Stimulated activated CD4-positive, alpha-beta T cell treated with anti-CD3 and anti-CD28 coated beads, Interleukin-1b, Interleukin-23, amount 100 ng/mL, for 1 hour (primary cell): ENCODE results near the gene DYRK1A.
"Not testable (repeated sequence)": the region's sequence is repeated elsewhere in the genome, so short reads cannot be mapped to it uniquely, and the experiment has no call there.

Experiments
- DNase-seq, 2 donors: peaks; one replicate each; pipeline ENCODE4 v3.0.0-alpha.2; 2020; ENCODE audit warnings: low read depth in 2 of 2

The DYRK1A gene

DNA sequence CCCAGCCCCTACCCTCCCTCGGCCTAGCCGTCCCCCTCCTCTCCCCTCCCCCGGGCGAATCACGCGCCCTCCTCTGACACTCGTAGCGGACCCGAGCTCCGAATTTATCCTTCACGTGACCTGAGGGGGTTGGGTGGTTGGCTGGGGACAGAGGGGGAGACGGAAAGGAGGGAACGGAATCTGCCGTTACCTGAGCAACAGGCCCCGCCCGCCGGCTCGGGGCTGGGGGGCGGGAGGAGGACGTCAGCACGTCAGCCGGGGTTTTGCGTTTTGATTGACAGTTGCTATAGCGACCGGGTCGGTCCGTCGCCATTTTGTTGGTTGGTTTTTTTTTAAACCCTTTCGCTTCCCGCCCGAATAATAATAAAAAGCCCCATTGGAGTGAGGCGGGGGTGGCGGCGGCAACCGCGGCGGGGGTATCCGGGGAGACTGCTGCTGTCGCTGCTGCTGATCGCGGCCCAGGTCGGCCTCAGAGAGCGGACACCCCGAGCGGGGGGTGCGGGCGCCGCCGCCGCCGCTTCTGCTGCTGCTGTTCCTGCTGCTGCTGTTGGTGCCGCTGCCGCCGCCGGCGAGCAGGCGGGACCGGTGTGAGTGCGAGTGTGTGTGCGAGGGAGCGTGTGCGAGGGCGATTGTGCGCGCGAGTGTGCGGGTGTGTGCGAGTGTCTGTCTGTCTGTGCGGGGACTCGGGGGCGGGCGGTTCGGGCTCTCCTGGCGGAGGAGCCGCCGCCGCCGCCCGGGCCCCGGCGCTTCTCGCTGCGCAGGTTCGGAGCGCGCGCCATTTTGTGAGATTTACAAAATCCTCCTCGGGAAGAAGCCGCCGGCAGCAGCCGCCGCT is at the start of gene DYRK1A:
Gene DYRK1A, plus strand, starts transcription at position 292 of the 835 bp plus-strand sequence. CDS start 53,602 bp downstream, outside the sequence.
- peak; percentile 96 to 98 for DNase-seq

- DNase-seq = no peak
These were observed 47.0 kb upstream of the DYRK1A start for GRCh38 chr21:37319551-37319950.

DNA sequence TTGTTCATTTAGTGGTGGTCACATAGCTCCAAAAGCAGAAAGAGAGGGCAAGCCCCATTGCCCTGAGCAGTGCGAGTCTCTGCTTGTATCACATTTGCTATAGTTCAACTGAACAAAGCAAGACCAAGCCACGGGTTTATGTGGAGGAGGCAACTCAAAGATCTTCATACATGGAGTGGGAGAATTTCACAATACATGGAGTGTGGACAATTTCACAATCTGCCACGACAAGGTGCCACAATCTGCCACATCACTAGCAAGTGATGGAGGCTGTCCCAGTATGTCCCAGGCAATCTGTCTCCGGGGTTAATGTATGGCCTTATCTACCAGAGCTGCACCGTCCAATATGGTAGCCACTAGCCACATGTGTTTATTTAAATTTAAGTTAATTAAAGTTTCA is 44.5 kb upstream of the DYRK1A start:
- DNase-seq = no peak

DNA sequence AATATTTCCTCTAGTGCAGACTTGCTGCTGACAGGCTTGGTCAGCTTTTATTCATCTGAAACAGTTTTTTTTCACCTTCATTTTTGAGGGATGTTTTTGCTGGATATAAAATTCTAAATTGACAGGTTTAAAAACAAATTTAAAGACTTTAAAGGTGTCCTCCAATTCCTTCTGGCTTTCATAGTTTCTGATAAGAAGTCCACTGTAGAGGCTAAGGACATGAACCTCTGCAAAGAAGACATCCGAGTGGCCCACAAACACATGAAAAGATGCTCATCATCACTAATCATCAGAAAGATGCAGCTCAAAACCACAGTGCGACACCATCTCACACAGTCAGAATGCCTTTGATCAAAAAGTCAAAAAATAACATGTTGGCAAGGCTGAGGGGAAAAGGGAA is 42.0 kb upstream of the DYRK1A start:
- DNase-seq = no peak

- DNase-seq = not testable (repeated sequence)
These were observed 38.4 kb upstream of the DYRK1A start for GRCh38 chr21:37328147-37328546.

GRCh38 chr21:37331411-37331810 is 35.2 kb upstream of the DYRK1A start:
- no peak for DNase-seq

DNA sequence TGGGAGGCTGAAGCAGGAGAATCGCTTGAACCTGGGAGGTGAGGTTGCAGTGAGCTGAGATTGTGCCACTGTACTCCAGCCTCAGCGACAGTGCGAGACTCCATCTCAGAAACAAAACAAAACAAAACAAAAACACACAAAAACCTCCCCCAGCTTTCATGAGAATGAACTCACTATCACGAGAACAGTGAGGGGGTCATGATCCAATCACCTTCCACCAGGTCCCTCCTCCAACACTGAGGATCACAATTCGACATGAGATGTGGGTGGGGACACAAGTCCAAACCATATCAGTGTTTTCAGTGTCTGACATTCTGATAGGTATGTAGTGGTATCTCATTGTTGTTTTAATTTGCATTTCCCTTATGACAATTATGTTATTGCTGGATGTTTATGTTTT is 31.5 kb upstream of the DYRK1A start:
- no peak for DNase-seq

DNA sequence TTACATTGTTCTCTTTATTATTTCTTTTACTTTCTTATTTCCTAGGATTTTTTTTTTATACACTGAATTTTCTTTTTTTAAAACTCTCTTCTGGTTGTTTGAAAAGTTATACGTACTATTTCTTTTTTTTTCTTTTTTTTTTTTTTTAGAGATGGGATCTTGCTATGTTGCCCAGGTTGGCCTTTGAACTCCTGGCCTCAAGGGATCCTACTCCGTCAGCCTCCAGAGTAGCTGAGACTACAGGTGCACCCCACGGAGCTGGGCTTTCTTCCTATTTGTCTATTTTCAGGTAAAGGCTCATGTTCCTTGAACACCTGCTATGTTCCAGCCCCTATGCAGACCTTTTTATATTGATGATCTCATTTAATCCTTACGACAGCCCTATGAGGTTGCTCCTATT is 29.4 kb upstream of the DYRK1A start:
- no peak for DNase-seq

GRCh38 chr21:37337831-37338230 is 28.7 kb upstream of the DYRK1A start:
- no peak for DNase-seq

DNA sequence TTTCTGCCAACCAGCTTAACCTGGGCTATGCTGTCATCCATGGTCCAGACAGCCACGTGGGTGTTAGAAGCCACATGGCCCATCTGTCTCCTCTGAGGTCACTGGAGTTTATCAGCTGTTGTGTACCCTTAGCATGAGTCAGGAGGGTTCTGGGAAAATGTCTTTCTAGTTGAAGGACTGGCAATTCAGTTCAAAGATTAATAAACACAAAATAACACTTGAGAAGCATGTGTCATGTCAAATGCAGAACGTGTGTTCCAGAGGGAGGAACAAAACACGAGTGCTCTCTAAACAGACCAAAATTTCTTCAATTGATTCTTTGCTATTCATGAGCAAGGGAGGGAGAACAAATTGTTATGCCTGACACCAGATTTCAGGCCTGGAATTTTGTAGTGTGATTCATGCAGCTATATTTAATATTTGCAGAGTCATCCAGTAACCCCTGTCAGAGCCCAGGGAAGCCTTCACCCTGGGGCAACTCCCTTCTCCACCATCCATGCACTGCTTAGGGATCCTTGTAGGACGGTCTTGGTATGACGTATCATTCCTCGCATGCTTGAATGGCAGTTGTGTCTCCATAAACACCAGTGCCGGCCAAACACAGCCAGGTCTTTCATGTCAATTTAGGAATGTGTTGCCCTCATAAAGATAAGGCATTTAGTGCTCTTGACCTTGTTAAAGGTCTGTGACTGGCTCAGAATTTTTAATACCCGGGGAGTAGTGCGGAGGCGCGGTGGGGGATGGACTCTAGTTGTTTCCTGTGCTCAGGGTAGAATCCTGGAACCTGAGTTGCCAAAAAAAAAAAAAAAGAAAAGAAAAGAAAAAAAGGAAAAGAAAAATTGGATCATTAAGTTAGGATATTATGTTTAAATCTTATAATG is 27.7 kb upstream of the DYRK1A start:
- no peak for DNase-seq

DNA sequence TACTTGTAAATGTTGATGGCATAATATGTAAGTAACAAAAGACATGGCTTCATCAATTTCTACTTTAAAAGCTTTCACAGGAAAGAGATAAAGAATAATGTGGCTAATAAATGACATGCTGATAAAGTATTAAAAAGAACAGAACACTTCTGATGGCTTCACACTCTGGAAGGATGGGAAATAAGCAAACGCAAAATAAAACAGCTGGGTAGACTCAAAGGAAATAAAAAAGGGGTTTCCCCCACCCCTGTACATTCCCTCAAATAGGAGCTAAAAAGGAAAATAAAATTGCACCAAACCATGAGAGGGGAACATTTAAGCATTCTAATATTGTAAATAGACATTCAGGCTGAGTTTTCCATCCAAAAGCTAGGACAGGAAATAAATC is 27.0 kb upstream of the DYRK1A start:
- DNase-seq = no peak

DNA sequence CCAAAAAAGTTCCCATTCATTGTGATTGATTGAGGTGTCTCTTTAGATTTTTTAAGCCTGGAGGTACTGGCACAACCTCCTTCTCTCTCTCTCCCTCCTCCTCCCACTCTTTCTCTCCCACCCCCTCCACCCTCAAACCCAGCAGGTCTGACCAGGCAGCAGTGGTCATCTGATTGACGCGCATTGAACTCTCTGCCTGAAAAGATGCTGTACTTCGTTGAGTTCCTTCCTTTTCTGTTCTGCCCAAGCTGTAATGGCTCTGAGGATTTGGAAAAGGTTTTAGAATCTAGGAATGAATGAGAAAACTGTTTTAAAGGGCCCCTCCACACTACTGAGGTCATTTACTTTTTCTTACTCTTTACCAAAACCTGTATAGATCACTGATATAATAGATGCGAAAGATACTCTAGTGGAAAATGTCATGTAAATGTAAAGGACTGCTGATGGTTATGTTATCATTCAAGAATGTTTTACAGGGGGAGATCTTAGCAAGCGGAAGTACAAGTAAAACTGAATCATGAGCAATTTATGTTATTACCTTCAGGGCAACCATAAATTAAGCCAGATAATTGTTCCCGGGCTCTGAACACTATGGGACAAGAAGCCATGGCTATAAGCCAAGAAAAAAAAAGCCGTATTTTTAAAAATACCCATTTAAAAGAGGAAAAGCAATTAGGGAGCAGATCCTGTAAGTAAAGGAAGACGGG is 25.2 kb upstream of the DYRK1A start:
- DNase-seq = no peak

DNA sequence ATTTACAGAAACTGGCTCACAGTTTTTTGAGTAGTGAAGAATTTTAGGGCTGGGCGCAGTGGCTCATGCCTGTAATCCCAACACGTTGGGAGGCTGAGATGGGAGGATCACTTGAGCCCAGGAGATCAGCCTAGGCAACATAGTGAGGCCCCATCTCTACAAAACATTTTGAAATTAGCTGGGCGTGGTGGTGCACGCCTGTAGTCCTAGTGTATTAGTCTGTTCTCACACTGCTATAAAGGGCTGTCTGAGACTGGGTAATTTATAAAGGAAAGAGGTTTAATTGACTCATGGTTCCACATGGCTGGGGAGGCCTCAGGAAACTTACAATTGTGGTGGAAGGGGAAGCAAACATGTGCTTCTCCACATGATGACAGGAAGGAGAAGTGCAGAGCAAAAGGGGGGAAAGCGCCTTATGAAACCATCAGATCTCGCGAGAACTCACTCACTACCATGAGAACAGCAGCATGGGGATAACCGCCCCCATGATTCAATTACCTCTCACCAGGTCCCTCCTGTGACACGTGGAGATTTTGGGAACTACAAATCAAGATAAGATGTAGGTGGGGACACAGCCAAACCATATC is 24.4 kb upstream of the DYRK1A start:
- DNase-seq = no peak

GRCh38 chr21:37346841-37347430 is 19.6 kb upstream of the DYRK1A start:
- DNase-seq = no peak

GRCh38 chr21:37348664-37349063 is 17.9 kb upstream of the DYRK1A start:
- no peak for DNase-seq

DNA sequence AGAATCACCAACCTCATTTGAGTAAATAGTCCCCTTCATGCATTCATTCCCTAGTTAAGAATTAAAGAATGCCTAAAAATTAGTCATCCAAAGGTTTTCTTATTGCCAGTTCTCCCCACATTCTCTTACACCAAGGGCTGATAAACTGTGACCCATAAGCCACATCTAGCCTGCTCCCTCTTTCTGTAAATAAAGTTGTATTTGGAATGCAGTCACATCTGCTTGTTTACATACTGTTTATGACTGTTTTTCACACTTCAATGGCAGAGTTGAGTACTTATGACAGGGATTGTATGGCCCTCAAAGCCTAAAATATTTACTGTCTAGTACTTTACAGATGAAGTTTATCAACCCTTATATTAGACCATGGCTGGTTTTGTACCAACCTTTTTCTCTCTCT is 16.1 kb upstream of the DYRK1A start:
- DNase-seq = no peak

DNA sequence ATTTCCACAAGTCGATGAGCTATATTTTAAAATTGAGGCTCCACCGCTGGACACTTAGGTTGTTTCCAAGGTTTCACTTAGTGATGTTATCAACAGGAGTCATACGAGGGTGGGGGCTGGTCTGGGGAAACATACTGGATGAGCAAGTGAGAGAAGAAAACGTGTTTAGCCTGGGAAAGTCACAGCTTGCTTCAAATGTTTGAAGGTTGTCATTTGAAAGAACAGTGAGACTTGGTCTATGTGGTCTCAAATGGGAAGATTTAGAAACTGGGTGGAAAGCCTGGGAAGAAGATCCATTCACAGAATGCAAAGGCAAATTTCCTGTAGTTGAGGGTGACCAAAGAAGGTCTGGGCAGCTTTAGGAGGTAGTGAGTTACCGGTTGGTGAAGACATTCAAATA is 9.9 kb upstream of the DYRK1A start:
- no peak for DNase-seq

- DNase-seq = no peak
These were observed 8.9 kb upstream of the DYRK1A start for GRCh38 chr21:37357691-37358090.

GRCh38 chr21:37358397-37358796 is 8.2 kb upstream of the DYRK1A start:
- no peak for DNase-seq

DNA sequence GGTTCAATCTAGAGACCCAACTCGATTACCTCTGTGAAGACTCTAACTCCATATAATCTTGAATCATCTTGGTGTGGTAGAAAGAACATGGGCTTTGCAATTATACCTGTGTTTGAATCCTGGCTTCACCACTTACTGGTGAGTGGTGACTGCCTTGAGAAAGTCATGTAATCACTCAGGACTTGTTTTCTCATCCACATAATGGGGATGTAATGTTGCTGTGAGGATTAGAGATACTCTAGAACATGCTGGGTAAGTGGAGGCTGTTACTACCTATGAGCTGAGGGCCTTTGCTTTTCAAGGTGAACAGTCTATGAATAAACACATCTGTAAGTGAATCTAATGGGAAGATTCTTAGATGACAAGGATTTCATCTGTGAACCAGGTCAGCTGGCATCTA is 2.6 kb upstream of the DYRK1A start:
- DNase-seq = no peak

- DNase-seq = no peak
These were observed 1.9 kb upstream of the DYRK1A start for GRCh38 chr21:37364722-37365121.
